GM12873 (cell line): ENCODE results near the gene MT2A.

Experiments
- CTCF ChIP-seq: IDR thresholded peaks from 2 replicates; pipeline ENCODE4 v1.5.1; 2012; ENCODE audit warnings: low read depth, mild to moderate bottlenecking, moderate library complexity, low read length, control low read depth; ENCODE audit not compliant: insufficient read depth; ENCODE audit errors: missing control alignments

The MT2A gene

GRCh38 chr16:56636616-56637413 is 28.4 kb downstream of the MT2A start:
- TF ChIP-seq CTCF = no peak

GRCh38 chr16:56637814-56638750 is 29.7 kb downstream of the MT2A start, which contains the start of gene MT1A:
MT1A (plus strand) TSS chr16:56638666; CDS start chr16:56638739, 73 bp downstream.
- TF ChIP-seq CTCF = no peak

- no peak for TF ChIP-seq CTCF
These were observed 30.7 kb downstream of the MT2A start for GRCh38 chr16:56639045-56639444.

- TF ChIP-seq CTCF = no peak
These were observed 31.7 kb downstream of the MT2A start for GRCh38 chr16:56640076-56640475.

- no peak for TF ChIP-seq CTCF
These were observed 32.8 kb downstream of the MT2A start for GRCh38 chr16:56641166-56641565.

GRCh38 chr16:56643080-56643778 is 34.8 kb downstream of the MT2A start:
- peak; percentile 15 for TF ChIP-seq CTCF
